Midbrain (tissue), 1 donor: Measurements from ENCODE around the gene WIPF2.

Source experiments
- DNase-seq: peaks from one replicate; lab custom pipeline; 2025; lab: John Stamatoyannopoulos, UW

Gene WIPF2

GRCh38 chr17:40315206-40315605 lies 96.1 kb downstream of the WIPF2 start:
- DNase-seq = no peak

GRCh38 chr17:40315678-40316570 lies 96.8 kb downstream of the WIPF2 start:
- DNase-seq = no peak

- no peak for DNase-seq
Measured at GRCh38 chr17:40316571-40317344, 97.7 kb downstream of the WIPF2 start.

- DNase-seq = no peak
Measured at GRCh38 chr17:40317345-40317873, 98.3 kb downstream of the WIPF2 start.

GRCh38 chr17:40317880-40318829 lies 99.1 kb downstream of the WIPF2 start:
- peak; percentile 93 for DNase-seq

GRCh38 chr17:40318830-40319391 lies 99.8 kb downstream of the WIPF2 start:
- no peak for DNase-seq

GRCh38 chr17:40319651-40320540 lies 100.8 kb downstream of the WIPF2 start:
- DNase-seq = no peak

- DNase-seq = no peak
Measured at GRCh38 chr17:40320756-40321523, 101.8 kb downstream of the WIPF2 start.

GRCh38 chr17:40321524-40321929 lies 102.4 kb downstream of the WIPF2 start:
- DNase-seq = no peak

GRCh38 chr17:40321961-40322357 lies 102.9 kb downstream of the WIPF2 start:
- DNase-seq = no peak

- DNase-seq = peak; percentile 61
Measured at GRCh38 chr17:40322358-40323315, 103.5 kb downstream of the WIPF2 start.

GRCh38 chr17:40323391-40324381 lies 104.6 kb downstream of the WIPF2 start:
- no peak for DNase-seq

- no peak for DNase-seq
Measured at GRCh38 chr17:40325156-40326013, 106.3 kb downstream of the WIPF2 start.

- no peak for DNase-seq
Measured at GRCh38 chr17:40326014-40326831, 107.1 kb downstream of the WIPF2 start.

GRCh38 chr17:40326832-40327199 lies 107.7 kb downstream of the WIPF2 start:
- DNase-seq = no peak
